HepG2 (cell line): ENCODE measurements around the gene VDAC1. TPM values are rescaled to one million over a fixed set of nuclear protein-coding genes. Genes with fewer than 3 reads are reported as not detected.

ENCODE experiments used
- ATAC-seq: fragments of 200-7000 bp; cut with Tn5 transposase; 3 replicates; pipeline ENCODE4 v1.9.1; 2020; ENCODE audit warnings: mild to moderate bottlenecking, moderate library complexity
- BruUV-seq: library from RNA; stranded (reverse); fragments of 400-500 nt; replicated peaks from 2 replicates; lab custom pipeline; 2021; lab: Mats Ljungman, UMichigan
- CTCF ChIA-PET: fragments of 300-600 bp; formaldehyde crosslinking; extraction: SDS; loops from one replicate; lab custom pipeline; 2021; ENCODE audit warnings: low total read pairs, inconsistent platforms, low intra/inter-chr PET ratio; lab: Yijun Ruan, JAX
- POLR2A ChIA-PET: fragments of 350-600 bp; sonication (Branson Sonifier 250); formaldehyde crosslinking; loops from one replicate; lab custom pipeline; 2020; ENCODE audit warnings: antibody characterized with exemption, inconsistent platforms; lab: Yijun Ruan, JAX
- DNase-seq: peaks from one replicate; pipeline ENCODE4 v3.0.0-alpha.2; 2015; ENCODE audit warnings: low spot score
- FAIRE-seq: peaks from 3 replicates; lab custom pipeline; 2011; peaks lifted over from hg19 to GRCh38; lab: Jason Lieb, UNC
- H2AFZ ChIP-seq: one replicate; pipeline ENCODE4 v1.6.1; 2011; ENCODE audit warnings: low read length, inconsistent platforms
- H3K27ac ChIP-seq: fragments of 300-600 bp; 3 replicates; pipeline ENCODE4 v1.8.0; 2011; ENCODE audit warnings: mixed run types, mild to moderate bottlenecking, mixed read lengths, low read length, inconsistent platforms; ENCODE audit not compliant: insufficient read depth; ENCODE audit errors: extremely low read length
- H3K27me3 ChIP-seq, 2 experiments: fragments of 200-600 bp in 1 of 2; 2 replicates in 1 of 2; 3 replicates in 1 of 2; pipeline versions ENCODE4 v1.6.0 to v1.8.0; 2011; ENCODE audit warnings: low read length in 2 of 2, mild to moderate bottlenecking in 2 of 2, moderate library complexity in 2 of 2, inconsistent platforms in 1 of 2; ENCODE audit not compliant: insufficient read depth in 2 of 2, control insufficient read depth in 1 of 2
- H3K36me3 ChIP-seq, 2 experiments: fragments of 200-600 bp in 1 of 2; replicated peaks in 1 of 2; 2 replicates in 1 of 2; 3 replicates in 1 of 2; pipeline versions ENCODE4 v1.5.1 to v1.8.0; 2011; ENCODE audit warnings: low read length in 2 of 2, inconsistent platforms in 1 of 2; ENCODE audit not compliant: insufficient read depth in 2 of 2, control insufficient read depth in 1 of 2
- H3K4me1 ChIP-seq: 2 replicates; pipeline ENCODE4 v1.5.1; 2012; ENCODE audit warnings: low read length, inconsistent platforms; ENCODE audit not compliant: insufficient read depth
- H3K4me2 ChIP-seq: 2 replicates; pipeline ENCODE4 v1.6.0; 2011; ENCODE audit warnings: low read depth, low read length, inconsistent platforms
- H3K4me3 ChIP-seq, 3 experiments: fragments of 200-600 bp in 1 of 3; sonication (generic), shearing (Covaris generic) in 1 of 3; replicated peaks in 1 of 3; 2 replicates each; pipeline ENCODE4 v1.5.1; 2011 to 2016; ENCODE audit warnings: low read length in 3 of 3, inconsistent platforms in 2 of 3, low read depth in 2 of 3, mild to moderate bottlenecking in 2 of 3, control low read depth in 1 of 3, mixed read lengths in 1 of 3; ENCODE audit not compliant: insufficient read depth in 1 of 3
- H3K79me2 ChIP-seq: one replicate; pipeline ENCODE4 v1.6.1; 2011; ENCODE audit warnings: low read length, inconsistent platforms; ENCODE audit not compliant: insufficient read depth
- H3K9ac ChIP-seq: 2 replicates; pipeline ENCODE4 v1.6.0; 2011; ENCODE audit warnings: mild to moderate bottlenecking, low read depth, low read length, inconsistent platforms; ENCODE audit not compliant: insufficient read depth
- H3K9me3 ChIP-seq: 2 replicates; pipeline ENCODE4 v1.5.1; 2012; ENCODE audit warnings: mild to moderate bottlenecking, low read length
- H4K20me1 ChIP-seq: 2 replicates; pipeline ENCODE4 v1.6.0; 2011; ENCODE audit warnings: inconsistent platforms, mild to moderate bottlenecking, low read length, moderate library complexity; ENCODE audit not compliant: insufficient read depth
- ELF3 ChIP-seq: IDR thresholded peaks from 2 replicates; pipeline ENCODE4 v1.6.1; 2016; ENCODE audit warnings: missing genetic modification reagents, missing compliant biosample characterization
- MXI1 ChIP-seq: IDR thresholded peaks from 3 replicates; pipeline ENCODE4 v1.6.1; 2012; ENCODE audit warnings: low read depth, low read length, inconsistent platforms, borderline replicate concordance
- POLR2G ChIP-seq: fragments of 200-400 bp; formaldehyde crosslinking; IDR thresholded peaks from 2 replicates; pipeline ENCODE4 v1.6.1; 2018; ENCODE audit warnings: mild to moderate bottlenecking, low read depth, low read length, moderate library complexity
- SKI ChIP-seq: fragments of 450-650 bp; IDR thresholded peaks from one replicate; pipeline ENCODE4 v1.6.1; 2018; ENCODE audit warnings: mild to moderate bottlenecking; ENCODE audit not compliant: partially characterized antibody
- SOX13 ChIP-seq, 3 experiments: fragments of 450-650 bp in 1 of 3; sonication (generic) in 1 of 3; formaldehyde crosslinking in 1 of 3; IDR thresholded peaks in 2 of 3; conservative IDR thresholded peaks in 1 of 3; 2 replicates each; pipeline versions ENCODE4 v1.5.0 to v1.6.1; 2016 to 2020; ENCODE audit warnings: antibody characterized with exemption in 1 of 3, mild to moderate bottlenecking in 1 of 3, missing compliant biosample characterization in 1 of 3, missing genetic modification reagents in 1 of 3, moderate library complexity in 1 of 3
- SP1 ChIP-seq, 2 experiments: fragments of 450-650 bp in 1 of 2; sonication (generic) in 1 of 2; formaldehyde crosslinking in 1 of 2; IDR thresholded peaks; 2 replicates each; pipeline versions ENCODE4 v1.4.0 to v1.6.1; 2016 to 2020; ENCODE audit warnings: missing genetic modification reagents in 1 of 2
- ZBTB7A ChIP-seq: sonication (generic); formaldehyde crosslinking; IDR thresholded peaks from 2 replicates; pipeline ENCODE4 v1.8.0; 2022; ENCODE audit warnings: mild to moderate bottlenecking, missing genetic modification reagents
- ZFY ChIP-seq: sonication (generic); formaldehyde crosslinking; IDR thresholded peaks from 2 replicates; pipeline ENCODE4 v1.4.0; 2020; ENCODE audit warnings: missing genetic modification reagents
- ZNF766 ChIP-seq: sonication (generic); formaldehyde crosslinking; IDR thresholded peaks from 2 replicates; pipeline ENCODE4 v1.5.0; 2020; ENCODE audit warnings: missing genetic modification reagents, borderline replicate concordance
- ZNF768 ChIP-seq: sonication (generic); formaldehyde crosslinking; IDR thresholded peaks from 2 replicates; pipeline ENCODE4 v1.4.0; 2020; ENCODE audit warnings: missing genetic modification reagents
- WGBS: methylation state at CpG from one replicate; pipeline ENCODE4 v1.1.6; 2017; ENCODE audit warnings: low lambda C conversion rate; 5-methylcytosine and 5-hydroxymethylcytosine counted together
- in situ Hi-C: cut with HindIII; loops from 2 replicates; pipeline ENCODE4 v1.10.0; 2017; ENCODE audit warnings: low pct_unique_long_range_greater_than_20kb; ENCODE audit not compliant: extremely low pct_ligation_motif_present
- intact Hi-C: fragments of 100-400 bp; cut with micrococcal nuclease; formaldehyde crosslinking; loops from one replicate; pipeline ENCODE4 v1.10.0; 2022; ENCODE audit not compliant: unreplicated experiment
- polyA plus RNA-seq, 8 experiments: library from polyadenylated mRNA; depleted of rRNA in 3 of 8; stranded (reverse) in 7 of 8; unstranded in 1 of 8; fragments of >200 nt; fragmentation: Illumina TruSeq in 4 of 8; extraction: Trizol in 4 of 8; gene quantifications; 2 replicates each; pipeline versions ENCODE4 v1.2.1 to v1.2.3, GENCODE V29; 2011 to 2016; ENCODE audit warnings: low read depth in 4 of 8, missing spikeins in 1 of 8, mixed read lengths in 1 of 8; ENCODE audit not compliant: insufficient read depth in 1 of 8
- total RNA-seq, 5 experiments: library from RNA; depleted of rRNA; stranded (reverse); fragments of >200 nt; fragmentation: Illumina TruSeq; extraction: Trizol; gene quantifications; 2 replicates each; pipeline ENCODE4 v1.2.3, GENCODE V29; 2016; ENCODE audit warnings: low read depth in 1 of 5
- TF ChIP-seq, protein P1 (sequence below): IDR thresholded peaks from 2 replicates; pipeline ENCODE4 v1.4.0; 2020; ENCODE audit warnings: mild to moderate bottlenecking, missing genetic modification reagents
- TF ChIP-seq, protein P2 (sequence below): sonication (generic); formaldehyde crosslinking; IDR thresholded peaks from 2 replicates; pipeline ENCODE4 v1.4.0; 2020; ENCODE audit warnings: missing genetic modification reagents
- TF ChIP-seq, protein P3 (sequence below): sonication (generic); formaldehyde crosslinking; IDR thresholded peaks from 2 replicates; pipeline ENCODE4 v1.4.0; 2020; ENCODE audit warnings: mild to moderate bottlenecking, missing genetic modification reagents

The VDAC1 gene
- total and polyA plus RNA-seq, 2 of the 13 experiments (the other 11 are each of a cell fraction or from before 2014, with no cell fraction given), result 112 to 380 TPM

GRCh38 chr5:134041570-134042411 lies 37.0 kb upstream of the VDAC1 start (continued):
- TF ChIP-seq, protein P1, sequence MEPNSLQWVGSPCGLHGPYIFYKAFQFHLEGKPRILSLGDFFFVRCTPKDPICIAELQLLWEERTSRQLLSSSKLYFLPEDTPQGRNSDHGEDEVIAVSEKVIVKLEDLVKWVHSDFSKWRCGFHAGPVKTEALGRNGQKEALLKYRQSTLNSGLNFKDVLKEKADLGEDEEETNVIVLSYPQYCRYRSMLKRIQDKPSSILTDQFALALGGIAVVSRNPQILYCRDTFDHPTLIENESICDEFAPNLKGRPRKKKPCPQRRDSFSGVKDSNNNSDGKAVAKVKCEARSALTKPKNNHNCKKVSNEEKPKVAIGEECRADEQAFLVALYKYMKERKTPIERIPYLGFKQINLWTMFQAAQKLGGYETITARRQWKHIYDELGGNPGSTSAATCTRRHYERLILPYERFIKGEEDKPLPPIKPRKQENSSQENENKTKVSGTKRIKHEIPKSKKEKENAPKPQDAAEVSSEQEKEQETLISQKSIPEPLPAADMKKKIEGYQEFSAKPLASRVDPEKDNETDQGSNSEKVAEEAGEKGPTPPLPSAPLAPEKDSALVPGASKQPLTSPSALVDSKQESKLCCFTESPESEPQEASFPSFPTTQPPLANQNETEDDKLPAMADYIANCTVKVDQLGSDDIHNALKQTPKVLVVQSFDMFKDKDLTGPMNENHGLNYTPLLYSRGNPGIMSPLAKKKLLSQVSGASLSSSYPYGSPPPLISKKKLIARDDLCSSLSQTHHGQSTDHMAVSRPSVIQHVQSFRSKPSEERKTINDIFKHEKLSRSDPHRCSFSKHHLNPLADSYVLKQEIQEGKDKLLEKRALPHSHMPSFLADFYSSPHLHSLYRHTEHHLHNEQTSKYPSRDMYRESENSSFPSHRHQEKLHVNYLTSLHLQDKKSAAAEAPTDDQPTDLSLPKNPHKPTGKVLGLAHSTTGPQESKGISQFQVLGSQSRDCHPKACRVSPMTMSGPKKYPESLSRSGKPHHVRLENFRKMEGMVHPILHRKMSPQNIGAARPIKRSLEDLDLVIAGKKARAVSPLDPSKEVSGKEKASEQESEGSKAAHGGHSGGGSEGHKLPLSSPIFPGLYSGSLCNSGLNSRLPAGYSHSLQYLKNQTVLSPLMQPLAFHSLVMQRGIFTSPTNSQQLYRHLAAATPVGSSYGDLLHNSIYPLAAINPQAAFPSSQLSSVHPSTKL (CRISPR knock-in tag), result 0 out of 2 replicates have a peak, but pooled peaks have one; percentile 16
- TF ChIP-seq ZBTB7A (CRISPR knock-in tag), result peak; percentile 45; the same call in 1 of the 2 replicates
- TF ChIP-seq ZNF768 (CRISPR knock-in tag), result peak; percentile 89
- TF ChIP-seq ZFY, result no peak

GRCh38 chr5:134038138-134038537 lies 33.4 kb upstream of the VDAC1 start:
- CTCF ChIA-PET, result interaction anchor here (3.9 to 4.1 kb wide), 2 partner anchors 11 to 103 kb away, joined by 47 to 71 read pairs; no protein-coding TSS in a partner anchor
- peak overlapping the region in 2 of 3 experiments; percentile 29 to 38; a peak in 2 of 6 replicates for H3K4me3 ChIP-seq
- no peaks in the 10 kb centered on the region for H3K27me3 ChIP-seq
- ATAC-seq (peak; percentile 80), FAIRE-seq (peak; percentile 88), DNase-seq (peak; percentile 71)
- no peak overlapping the region for H2AFZ ChIP-seq
- no peaks in the 10 kb centered on the region for H4K20me1 ChIP-seq
- peak overlapping the region; percentile 57 for H3K27ac ChIP-seq
- H3K9ac ChIP-seq, result peak overlapping the region; percentile 52
- no peaks in the 10 kb centered on the region for H3K9me3 ChIP-seq
- POLR2A ChIA-PET, result interaction anchor here (1.0 to 1.8 kb wide), 10 partner anchors 9 to 188 kb away, joined by 3 to 17 read pairs (median 6); partner anchors contain the start of genes PPP2CA and VDAC1
- no TSS peak for BruUV-seq
- 3% methylated on average over 3 of the region's 3 CpGs for WGBS
- intact Hi-C loops (loop anchor here (1.0 to 5.0 kb wide), 4 partner anchors 12 to 61 kb away; partner anchors contain the start of gene VDAC1), in situ Hi-C loops (no loop called here)
- no peaks in the 10 kb centered on the region for H3K36me3 ChIP-seq
- H3K4me2 ChIP-seq, result peak overlapping the region; percentile 77
- H3K4me1 ChIP-seq, result peaks cover 46% of the 10 kb centered on the region
- no peaks in the 10 kb centered on the region for H3K79me2 ChIP-seq
- TF ChIP-seq SKI, result no peak
- TF ChIP-seq MXI1, result no peak
- no peak for TF ChIP-seq SP1 (IDR thresholded peaks at IDR 0.05)
- TF ChIP-seq SP1 (CRISPR knock-in tag; IDR thresholded peaks at IDR 0.05), result no peak
- TF ChIP-seq, protein P2, sequence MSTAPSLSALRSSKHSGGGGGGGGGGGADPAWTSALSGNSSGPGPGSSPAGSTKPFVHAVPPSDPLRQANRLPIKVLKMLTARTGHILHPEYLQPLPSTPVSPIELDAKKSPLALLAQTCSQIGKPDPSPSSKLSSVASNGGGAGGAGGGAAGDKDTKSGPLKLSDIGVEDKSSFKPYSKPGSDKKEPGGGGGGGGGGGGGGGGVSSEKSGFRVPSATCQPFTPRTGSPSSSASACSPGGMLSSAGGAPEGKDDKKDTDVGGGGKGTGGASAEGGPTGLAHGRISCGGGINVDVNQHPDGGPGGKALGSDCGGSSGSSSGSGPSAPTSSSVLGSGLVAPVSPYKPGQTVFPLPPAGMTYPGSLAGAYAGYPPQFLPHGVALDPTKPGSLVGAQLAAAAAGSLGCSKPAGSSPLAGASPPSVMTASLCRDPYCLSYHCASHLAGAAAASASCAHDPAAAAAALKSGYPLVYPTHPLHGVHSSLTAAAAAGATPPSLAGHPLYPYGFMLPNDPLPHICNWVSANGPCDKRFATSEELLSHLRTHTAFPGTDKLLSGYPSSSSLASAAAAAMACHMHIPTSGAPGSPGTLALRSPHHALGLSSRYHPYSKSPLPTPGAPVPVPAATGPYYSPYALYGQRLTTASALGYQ (CRISPR knock-in tag), result peak; percentile 72
- TF ChIP-seq, protein P3, sequence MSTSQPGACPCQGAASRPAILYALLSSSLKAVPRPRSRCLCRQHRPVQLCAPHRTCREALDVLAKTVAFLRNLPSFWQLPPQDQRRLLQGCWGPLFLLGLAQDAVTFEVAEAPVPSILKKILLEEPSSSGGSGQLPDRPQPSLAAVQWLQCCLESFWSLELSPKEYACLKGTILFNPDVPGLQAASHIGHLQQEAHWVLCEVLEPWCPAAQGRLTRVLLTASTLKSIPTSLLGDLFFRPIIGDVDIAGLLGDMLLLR (CRISPR knock-in tag), result no peak
- TF ChIP-seq ZNF766 (CRISPR knock-in tag), result no peak
- TF ChIP-seq POLR2G, result peak; percentile 73
- TF ChIP-seq SOX13 (IDR thresholded peaks at IDR 0.05), result no peak
- peak in 1 of 2 experiments; percentile 64; a peak in 2 of 4 replicates for TF ChIP-seq SOX13 (CRISPR knock-in tag; conservative IDR thresholded peaks at IDR 0.05 in 1 of 2, IDR thresholded peaks at IDR 0.05 in 1 of 2)
- 0 out of 2 replicates have a peak, but pooled peaks have one; percentile 34 for TF ChIP-seq ELF3 (CRISPR knock-in tag)
